GM21447 (cell line): Measurements from ENCODE around the gene CREBBP.

ENCODE experiments used
- ATAC-seq: cut with Tn5 transposase; IDR thresholded peaks from one replicate; pipeline ENCODE4 v1.9.1; 2021; ENCODE audit not compliant: unreplicated experiment

The CREBBP gene

GRCh38 chr16:3681206-3681605 is 199.3 kb downstream of the CREBBP start:
- no peak for ATAC-seq

DNA sequence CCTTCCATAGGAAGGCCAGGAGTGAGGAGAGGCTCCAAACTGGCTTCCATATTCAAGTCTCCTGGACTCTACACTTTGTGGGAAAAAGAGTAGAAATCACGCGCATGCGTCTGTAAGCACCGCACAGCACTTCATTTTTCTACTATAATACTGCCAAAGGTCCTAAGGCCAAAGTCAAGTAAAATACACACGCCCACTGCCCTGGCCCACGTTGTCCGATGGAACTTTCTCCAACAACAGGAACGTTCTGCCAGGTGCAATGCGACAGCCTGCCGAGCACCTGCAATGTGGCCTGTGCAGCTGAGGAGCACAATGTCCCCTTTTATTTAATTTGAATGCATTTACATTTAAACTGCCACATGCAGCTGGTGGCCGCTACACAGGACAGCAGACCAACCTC is 202.5 kb downstream of the CREBBP start:
- no peak for ATAC-seq

DNA sequence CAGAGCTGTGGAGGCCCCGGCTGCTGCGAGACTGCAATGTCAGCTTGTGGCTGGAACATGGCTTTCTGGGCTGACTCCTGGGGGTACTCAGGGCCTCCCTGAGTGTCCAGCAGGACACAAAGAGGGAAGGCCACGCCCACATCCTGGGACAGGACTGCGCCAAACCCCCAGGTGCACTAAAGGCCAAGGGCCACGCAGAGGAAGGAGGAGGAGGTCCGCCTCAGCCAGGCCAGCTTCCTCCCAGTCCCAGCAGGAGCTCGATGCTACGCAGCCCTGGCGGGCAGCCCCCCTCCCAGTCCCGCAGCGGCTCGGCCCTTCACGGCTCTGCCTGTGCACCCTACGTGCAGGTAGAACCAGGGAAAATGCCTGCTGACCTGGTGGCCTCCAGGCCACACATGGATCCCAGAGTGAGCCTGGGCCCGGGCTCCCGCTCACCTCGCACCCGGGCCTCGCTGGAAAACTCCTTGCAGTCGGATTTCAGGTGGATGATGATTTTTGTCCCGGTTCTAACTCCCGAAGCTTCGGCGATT is 204.8 kb downstream of the CREBBP start:
- ATAC-seq = no peak
